CD4-positive, alpha-beta T cell (primary cell): ENCODE data around the gene FBN1. TPM values are rescaled to one million over a fixed set of nuclear protein-coding genes. Genes with fewer than 3 reads are reported as not detected.

Experiments
- ATAC-seq: fragments of 200-7000 bp; cut with Tn5 transposase; one replicate; pipeline ENCODE4 v1.10.0; 2022; ENCODE audit warnings: mild to moderate bottlenecking; ENCODE audit not compliant: poor library complexity
- CTCF ChIA-PET: fragments of 350-600 bp; sonication (Branson Sonifier 250); formaldehyde crosslinking; loops from one replicate; lab custom pipeline; 2021; ENCODE audit warnings: antibody characterized with exemption, inconsistent platforms; lab: Charles Lee
- POLR2A ChIA-PET: fragments of 350-600 bp; sonication (Branson Sonifier 250); formaldehyde crosslinking; loops from one replicate; lab custom pipeline; 2021; ENCODE audit warnings: antibody characterized with exemption, inconsistent platforms; lab: Charles Lee
- DNase-seq, 14 experiments: peaks; one replicate each; pipeline ENCODE4 v3.0.0-alpha.2; 2013 to 2020; ENCODE audit warnings: mixed read lengths in 2 of 14
- H3K27ac ChIP-seq, 2 donors: one replicate each; pipeline versions ENCODE4 v1.5.1 to v1.7.0; 2013; ENCODE audit warnings: low read length in 2 of 2, low read depth in 1 of 2, mild to moderate bottlenecking in 1 of 2
- H3K27me3 ChIP-seq, 2 experiments: 1 replicate in 1 of 2; 2 replicates in 1 of 2; pipeline versions ENCODE4 v1.6.1 to v1.7.0; 2013; ENCODE audit warnings: low read length in 2 of 2, control low read depth in 1 of 2, mild to moderate bottlenecking in 1 of 2, moderate library complexity in 1 of 2; ENCODE audit not compliant: insufficient read depth in 2 of 2, control insufficient read depth in 1 of 2
- H3K36me3 ChIP-seq: one replicate; pipeline ENCODE4 v1.6.1; 2013; ENCODE audit warnings: low read length, control low read depth; ENCODE audit not compliant: insufficient read depth
- H3K4me1 ChIP-seq: one replicate; pipeline ENCODE4 v1.6.1; 2013; ENCODE audit warnings: low read length, control low read depth; ENCODE audit not compliant: insufficient read depth
- H3K4me3 ChIP-seq: one replicate; pipeline ENCODE4 v1.5.1; 2013; ENCODE audit warnings: mild to moderate bottlenecking, low read length, moderate library complexity
- H3K9me3 ChIP-seq, 2 experiments: 1 replicate in 1 of 2; 2 replicates in 1 of 2; pipeline versions ENCODE4 v1.6.1 to v1.7.0; 2013; ENCODE audit warnings: low read length in 2 of 2, mild to moderate bottlenecking in 2 of 2, control low read depth in 1 of 2, moderate library complexity in 1 of 2; ENCODE audit not compliant: control insufficient read depth in 1 of 2, insufficient read depth in 1 of 2
- H3K27ac Mint-ChIP-seq: one replicate; pipeline ENCODE4 v1.8.0; 2020; ENCODE audit warnings: mixed read lengths
- H3K27me3 Mint-ChIP-seq: one replicate; pipeline ENCODE4 v1.8.0; 2021; ENCODE audit warnings: mixed read lengths
- H3K36me3 Mint-ChIP-seq: one replicate; pipeline ENCODE4 v1.8.0; 2021; ENCODE audit warnings: low read depth, mixed read lengths
- H3K4me1 Mint-ChIP-seq: one replicate; pipeline ENCODE4 v1.8.0; 2021; ENCODE audit warnings: low read depth, mixed read lengths
- H3K4me3 Mint-ChIP-seq: one replicate; pipeline ENCODE4 v1.8.0; 2020; ENCODE audit warnings: mild to moderate bottlenecking, mixed read lengths
- H3K9me3 Mint-ChIP-seq: one replicate; pipeline ENCODE4 v1.8.0; 2020; ENCODE audit warnings: mixed read lengths
- CTCF ChIP-seq: fragments of 200-600 bp; IDR thresholded peaks from one replicate; pipeline ENCODE4 v1.8.0; 2022; ENCODE audit warnings: antibody characterized with exemption, mild to moderate bottlenecking
- intact Hi-C, 2 experiments: fragments of 100-400 bp; cut with DNase I in 1 of 2; cut with micrococcal nuclease in 1 of 2; formaldehyde crosslinking; loops; one replicate each; pipeline versions ENCODE4 v1.15.1 to v1.9.0; 2023 to 2025; cut with DNase I, micrococcal nuclease
- total RNA-seq, 174 experiments: library from RNA in 2 of 174; stranded (reverse) in 2 of 174; gene quantifications; one replicate each; pipeline ENCODE4 v1.2.3 and lab custom pipeline; 2021 to 2026

FBN1 gene
- total RNA-seq, 2 experiments from 2014 or later = 0.11 to 0.25 TPM

GRCh38 chr15:48423342-48423741 is 222.2 kb downstream of the FBN1 start:
- Histone ChIP-seq H3K4me3 (no peak overlapping the region), H3K27ac (no peak overlapping the region), H3K4me1 (no peaks in the 10 kb centered on the region), H3K9me3 (no peaks in the 10 kb centered on the region), H3K27me3 (no peaks in the 10 kb centered on the region), H3K36me3 (no peaks in the 10 kb centered on the region)
- TF ChIP-seq CTCF = no peak
- POLR2A ChIA-PET = no interaction called here
- intact Hi-C loops = no loop called here
- Mint-ChIP-seq H3K4me1 (no peaks in the 10 kb centered on the region), H3K4me3 (no peak overlapping the region), H3K27ac (no peak overlapping the region), H3K36me3 (no peaks in the 10 kb centered on the region), H3K9me3 (no peaks in the 10 kb centered on the region), H3K27me3 (no peaks in the 10 kb centered on the region)
- DNase-seq (no peak), ATAC-seq (no peak)
- CTCF ChIA-PET = no interaction called here

GRCh38 chr15:48422401-48422800 is 223.1 kb downstream of the FBN1 start:
- Histone ChIP-seq H3K27me3 (no peaks in the 10 kb centered on the region), H3K36me3 (no peaks in the 10 kb centered on the region), H3K4me1 (no peaks in the 10 kb centered on the region), H3K4me3 (no peak overlapping the region), H3K9me3 (no peaks in the 10 kb centered on the region), H3K27ac (no peak overlapping the region)
- ChIA-PET POLR2A (no interaction called here), CTCF (no interaction called here)
- no peaks in the 10 kb centered on the region for H3K9me3 Mint-ChIP-seq
- no peaks in the 10 kb centered on the region for H3K27me3 Mint-ChIP-seq
- intact Hi-C loops = no loop called here
- DNase-seq = no peak
- TF ChIP-seq CTCF = no peak
- ATAC-seq = no peak
- no peaks in the 10 kb centered on the region for H3K36me3 Mint-ChIP-seq
- no peak overlapping the region for H3K4me3 Mint-ChIP-seq
- no peak overlapping the region for H3K27ac Mint-ChIP-seq
- no peaks in the 10 kb centered on the region for H3K4me1 Mint-ChIP-seq

GRCh38 chr15:48421362-48421761 is 224.1 kb downstream of the FBN1 start:
- no peaks in the 10 kb centered on the region for H3K4me1 Mint-ChIP-seq
- no peak for ATAC-seq
- H3K27ac Mint-ChIP-seq = no peak overlapping the region

More at GRCh38 chr15:48421362-48421761, 224.1 kb downstream of the FBN1 start:
- H3K9me3 ChIP-seq = no peaks in the 10 kb centered on the region
- Mint-ChIP-seq H3K9me3 (no peaks in the 10 kb centered on the region), H3K27me3 (no peaks in the 10 kb centered on the region), H3K36me3 (no peaks in the 10 kb centered on the region), H3K4me3 (no peak overlapping the region)
- no peak for TF ChIP-seq CTCF
- ChIA-PET CTCF (no interaction called here), POLR2A (no interaction called here)
- no peaks in the 10 kb centered on the region for H3K36me3 ChIP-seq
- no peak for DNase-seq
- no peak overlapping the region for H3K27ac ChIP-seq
- intact Hi-C loops = no loop called here
- no peaks in the 10 kb centered on the region for H3K27me3 ChIP-seq
- no peak overlapping the region for H3K4me3 ChIP-seq
- no peaks in the 10 kb centered on the region for H3K4me1 ChIP-seq
